HG03066 (cell line): Measurements from ENCODE around the gene ZNF74.

Source experiments
- ATAC-seq: cut with Tn5 transposase; IDR thresholded peaks from one replicate; pipeline ENCODE4 v1.9.1; 2021; ENCODE audit warnings: low read depth; ENCODE audit not compliant: unreplicated experiment

ZNF74 gene

DNA sequence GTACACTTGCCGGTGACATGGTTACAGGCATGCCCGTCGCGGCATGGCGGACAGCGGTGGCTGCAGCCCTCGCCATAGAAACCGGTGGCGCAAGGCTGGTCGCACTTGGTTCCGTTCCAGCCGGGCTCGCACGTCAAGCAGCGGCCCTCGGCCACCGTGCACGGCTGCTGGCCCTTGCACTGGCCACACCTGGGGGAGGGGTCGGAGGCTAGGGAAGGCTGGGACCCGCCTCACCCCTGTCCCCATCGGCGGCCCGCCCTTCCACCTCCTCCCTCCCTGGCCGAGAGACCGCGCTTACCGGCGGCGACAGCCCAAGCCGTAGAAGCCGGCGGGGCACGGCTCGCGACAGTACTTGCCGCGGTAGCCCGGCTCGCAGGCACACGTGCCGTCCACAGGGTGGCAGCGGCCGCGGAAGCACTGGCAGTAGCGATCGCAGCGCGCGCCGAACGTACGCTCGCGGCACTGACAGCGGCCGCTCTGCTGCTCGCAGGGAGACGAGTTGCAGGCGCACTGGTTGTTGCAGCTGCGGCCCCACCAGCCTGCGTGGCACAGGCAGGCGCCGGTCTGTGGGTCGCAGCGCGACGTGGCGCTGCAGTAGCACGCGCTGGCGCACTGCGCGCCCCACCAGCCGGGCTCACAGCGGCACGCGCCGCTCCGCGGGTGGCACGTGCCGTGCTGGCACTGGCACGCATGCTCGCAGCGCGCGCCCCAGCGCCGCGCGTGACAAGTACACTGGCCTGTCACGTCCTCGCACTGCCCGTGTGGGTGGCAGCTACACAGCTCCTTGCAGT lies 37.0 kb downstream of the ZNF74 start:
- no peak for ATAC-seq

DNA sequence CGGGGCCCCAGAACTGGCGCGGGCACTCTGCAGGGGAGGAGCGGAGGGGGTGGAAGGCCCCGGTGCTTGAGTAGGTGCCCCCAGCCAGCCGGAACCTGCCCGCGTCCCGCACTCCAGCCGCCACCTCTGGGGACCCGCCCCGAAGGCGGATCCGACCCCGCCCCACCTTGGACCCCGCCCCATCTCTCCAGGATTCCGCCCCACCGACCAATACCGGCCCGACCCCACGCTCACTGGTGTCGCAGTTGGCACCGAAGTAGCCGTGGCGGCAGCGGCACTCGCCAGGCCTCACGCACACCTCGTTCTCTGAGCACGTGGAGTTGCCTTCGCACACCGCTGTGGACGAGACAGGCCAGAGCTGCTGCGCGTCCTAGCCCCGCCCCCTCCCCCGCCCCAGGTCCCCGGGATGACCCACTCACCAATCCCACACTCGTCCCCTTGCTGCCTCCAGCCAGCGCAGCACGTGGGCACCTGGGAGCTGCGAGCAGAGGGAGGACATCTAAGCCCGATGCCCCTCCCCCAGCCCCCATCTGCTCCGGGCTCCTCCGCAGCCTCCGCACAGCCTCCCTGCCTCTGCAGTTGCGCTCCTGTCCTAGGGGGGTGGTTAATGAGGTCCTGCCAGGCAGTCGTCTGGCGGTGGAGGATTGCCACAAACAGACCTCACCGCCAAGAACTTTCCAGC lies 37.7 kb downstream of the ZNF74 start:
- ATAC-seq, result no peak

DNA sequence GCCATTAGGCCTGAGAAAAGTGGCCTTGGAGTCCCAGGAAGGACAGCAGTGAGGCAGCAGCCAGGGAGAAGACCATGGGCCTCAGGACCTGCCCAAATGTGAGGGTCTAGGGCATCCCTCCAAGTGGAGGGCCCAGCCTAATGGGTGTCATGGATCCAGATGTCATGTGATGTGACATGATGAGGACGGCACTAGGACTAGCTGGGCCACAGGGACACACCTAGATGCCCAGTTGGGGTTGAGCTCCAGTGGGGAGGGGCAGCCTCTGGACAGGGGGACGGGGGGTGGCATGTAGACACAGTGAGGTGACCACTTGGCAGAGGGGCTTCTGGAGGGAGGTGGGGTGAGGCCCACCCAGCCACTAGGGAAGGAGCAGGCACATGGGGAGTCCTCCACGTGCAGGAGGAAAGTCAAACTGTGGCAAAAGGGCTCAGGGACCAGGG lies 38.3 kb downstream of the ZNF74 start:
- ATAC-seq, result no peak

DNA sequence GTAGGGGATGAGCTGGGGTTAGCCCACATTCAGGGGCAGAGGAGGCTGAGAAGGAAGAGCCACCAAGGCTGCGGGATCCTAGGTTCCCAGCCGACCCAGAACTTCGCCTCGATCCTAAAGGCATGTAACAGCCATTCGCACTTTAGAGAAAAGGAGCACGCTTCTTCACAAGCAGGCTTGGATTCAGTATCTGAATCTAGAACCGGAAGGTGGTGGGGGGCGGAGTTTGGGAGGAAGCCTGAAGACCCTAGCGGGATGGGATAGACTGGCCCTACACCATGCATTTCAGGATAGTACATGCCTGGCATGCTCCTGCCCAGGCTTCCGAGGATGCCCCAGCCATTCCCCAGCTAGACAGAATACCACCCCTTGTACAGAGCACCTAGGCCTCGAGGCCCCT lies 39.2 kb downstream of the ZNF74 start:
- no peak for ATAC-seq

GRCh38 chr22:20433686-20434241 lies 39.8 kb downstream of the ZNF74 start:
- no peak for ATAC-seq

DNA sequence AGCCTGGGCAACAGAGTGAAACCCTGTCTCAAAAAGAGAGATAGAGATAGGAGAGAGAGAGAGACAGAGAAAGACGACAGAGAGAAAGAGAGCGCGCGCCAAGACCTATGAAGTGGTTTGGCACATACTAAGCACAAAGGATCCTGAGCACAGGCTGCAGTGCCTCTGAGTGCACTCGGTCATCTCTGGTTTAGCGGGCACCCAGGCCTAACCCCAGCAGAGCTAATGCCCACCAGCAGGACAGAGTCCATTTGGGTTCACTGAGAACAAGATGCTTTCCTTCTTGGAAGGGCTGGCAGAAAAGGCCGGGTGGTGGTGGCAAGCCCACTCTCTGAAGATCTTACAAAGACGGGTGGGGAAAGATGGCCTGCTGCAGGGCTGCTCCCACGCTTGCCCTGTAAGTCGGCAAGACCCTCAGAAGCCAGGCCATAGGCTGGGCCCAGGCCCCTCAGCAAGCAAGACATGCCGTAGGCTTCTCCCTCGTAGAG lies 40.4 kb downstream of the ZNF74 start:
- no peak for ATAC-seq

DNA sequence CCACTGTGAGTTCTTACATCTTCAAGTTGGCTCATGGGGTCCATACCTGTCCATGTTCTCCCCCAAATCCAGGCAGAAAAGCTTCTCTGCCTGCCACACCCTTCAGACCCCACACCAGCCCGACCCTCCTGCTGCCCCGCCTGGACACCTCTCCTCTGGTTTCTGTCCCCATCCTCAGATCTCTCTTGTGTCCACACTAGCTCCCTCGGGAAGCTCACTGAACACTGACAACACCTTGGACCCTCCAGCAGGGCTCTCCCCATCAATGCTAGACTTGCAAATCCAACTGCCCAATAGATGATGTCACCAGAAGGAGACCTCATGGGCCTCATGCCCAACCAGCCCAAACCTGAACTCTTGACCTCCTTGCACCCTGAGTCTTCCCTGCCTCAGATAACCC lies 40.8 kb downstream of the ZNF74 start:
- ATAC-seq, result no peak

- no peak for ATAC-seq
Observed at GRCh38 chr22:20435436-20436306, 41.7 kb downstream of the ZNF74 start.

GRCh38 chr22:20436307-20436767 lies 42.4 kb downstream of the ZNF74 start:
- ATAC-seq, result no peak

DNA sequence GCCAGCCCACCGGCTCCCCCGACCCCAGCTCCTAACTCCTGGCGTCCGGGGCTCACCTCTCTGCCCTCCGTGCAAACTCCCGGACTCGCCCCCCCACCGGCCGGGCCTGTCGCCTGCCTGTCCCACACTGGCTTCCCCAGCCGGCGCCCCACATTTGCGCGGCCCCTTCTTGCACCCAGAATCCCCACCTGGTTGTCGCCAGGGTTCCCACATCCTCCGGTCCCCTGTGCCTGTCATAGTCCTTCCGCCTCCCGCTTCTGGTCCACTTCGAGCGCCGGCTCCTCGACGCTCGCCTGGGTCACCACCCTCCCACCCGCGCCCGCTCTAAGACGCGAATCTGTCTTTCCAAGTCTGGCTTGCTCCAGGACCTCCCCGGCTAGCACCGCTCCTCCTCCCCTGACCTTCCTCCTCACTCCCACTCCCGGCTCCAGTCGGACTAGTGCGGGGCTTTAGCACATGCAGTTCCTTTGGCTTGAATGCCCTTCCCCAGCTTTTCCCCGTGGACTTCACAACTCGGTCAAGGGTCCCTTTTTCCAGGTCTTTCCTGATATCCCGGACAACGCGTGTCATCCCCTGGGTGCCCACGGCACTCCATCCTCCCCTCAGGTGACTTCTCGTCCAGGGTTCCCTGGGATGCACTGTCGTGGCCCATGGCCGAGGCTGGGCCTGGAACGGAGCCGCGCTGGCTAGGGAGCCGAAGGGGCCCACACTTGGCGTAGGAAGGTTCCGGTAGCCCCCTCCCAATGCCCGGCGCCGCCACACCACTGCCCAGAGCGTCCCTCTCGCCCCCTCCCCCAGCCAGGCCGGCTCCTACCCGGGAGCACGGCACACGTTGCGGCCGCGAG lies 43.0 kb downstream of the ZNF74 start:
- no peak for ATAC-seq

DNA sequence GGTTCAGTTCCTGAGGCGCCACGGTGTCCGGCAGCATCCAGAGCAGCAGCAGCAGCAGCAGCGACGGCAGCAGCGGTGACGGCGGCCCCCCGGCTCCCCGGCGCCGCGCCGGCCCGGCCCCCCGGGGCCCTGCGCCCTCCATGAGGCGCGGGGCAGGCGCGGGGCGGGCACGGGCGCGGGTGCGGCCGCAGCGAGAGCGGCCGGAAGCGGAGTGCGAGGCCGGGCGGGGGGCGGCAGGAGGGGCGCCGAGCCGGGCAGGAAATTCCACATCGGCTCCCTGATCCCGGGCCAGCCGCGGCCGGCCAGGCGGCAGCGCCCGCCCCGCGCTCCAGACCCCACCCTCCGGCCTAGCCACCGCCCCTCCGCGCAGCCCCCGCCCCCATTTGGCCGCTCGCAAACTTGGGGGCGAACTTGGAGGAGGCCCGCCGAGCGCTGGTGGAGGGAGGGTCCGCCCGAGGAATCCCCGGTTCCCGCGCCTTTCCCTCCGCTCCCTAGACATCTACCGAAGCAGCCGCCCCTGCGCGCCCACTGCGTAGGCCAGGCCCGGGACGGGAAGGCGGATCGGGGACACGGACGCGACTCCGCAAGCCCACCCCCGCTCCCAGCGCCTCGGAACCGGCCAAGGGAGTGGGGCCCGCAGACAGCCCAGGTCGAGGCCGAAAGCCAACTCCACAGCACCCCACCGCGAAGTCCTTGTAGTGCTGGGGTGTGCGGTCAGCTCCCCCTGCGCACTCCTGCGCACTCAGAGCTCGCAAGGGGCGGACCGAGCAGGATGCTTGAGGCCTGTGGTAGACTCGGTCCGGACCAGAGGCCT lies 43.9 kb downstream of the ZNF74 start, which contains the start of gene SCARF2:
Gene SCARF2 (minus strand): TSS at position 213 of the 814 bp plus-strand sequence. CDS start 71 bp downstream, at position 142.
- ATAC-seq, result no peak

GRCh38 chr22:20438427-20438677 lies 44.4 kb downstream of the ZNF74 start:
- ATAC-seq, result no peak

GRCh38 chr22:20438678-20439492 lies 44.9 kb downstream of the ZNF74 start:
- ATAC-seq, result no peak

- no peak for ATAC-seq
Observed at GRCh38 chr22:20439556-20439927, 45.6 kb downstream of the ZNF74 start.

GRCh38 chr22:20439928-20440575 lies 46.1 kb downstream of the ZNF74 start:
- ATAC-seq, result no peak

- no peak for ATAC-seq
Observed at GRCh38 chr22:20440637-20441591, 47.0 kb downstream of the ZNF74 start.
